A673 (cell line): Measurements from ENCODE around the gene SLC22A4.

ENCODE experiments used
- CTCF ChIP-seq: fragments of 300-800, 200-600 bp; sonication (generic); conservative IDR thresholded peaks from 2 replicates; pipeline ENCODE4 v1.5.1; 2017; ENCODE audit warnings: low read depth, mild to moderate bottlenecking, antibody characterized with exemption, low read length, moderate library complexity, mixed read lengths
- EZH2 ChIP-seq: fragments of 200-600 bp; sonication (generic); IDR thresholded peaks from 2 replicates; pipeline ENCODE4 v1.6.1; 2017; ENCODE audit warnings: borderline replicate concordance, low read depth, mild to moderate bottlenecking, mixed read lengths, antibody characterized with exemption, low read length; ENCODE audit not compliant: poor library complexity, severe bottlenecking

DNA sequence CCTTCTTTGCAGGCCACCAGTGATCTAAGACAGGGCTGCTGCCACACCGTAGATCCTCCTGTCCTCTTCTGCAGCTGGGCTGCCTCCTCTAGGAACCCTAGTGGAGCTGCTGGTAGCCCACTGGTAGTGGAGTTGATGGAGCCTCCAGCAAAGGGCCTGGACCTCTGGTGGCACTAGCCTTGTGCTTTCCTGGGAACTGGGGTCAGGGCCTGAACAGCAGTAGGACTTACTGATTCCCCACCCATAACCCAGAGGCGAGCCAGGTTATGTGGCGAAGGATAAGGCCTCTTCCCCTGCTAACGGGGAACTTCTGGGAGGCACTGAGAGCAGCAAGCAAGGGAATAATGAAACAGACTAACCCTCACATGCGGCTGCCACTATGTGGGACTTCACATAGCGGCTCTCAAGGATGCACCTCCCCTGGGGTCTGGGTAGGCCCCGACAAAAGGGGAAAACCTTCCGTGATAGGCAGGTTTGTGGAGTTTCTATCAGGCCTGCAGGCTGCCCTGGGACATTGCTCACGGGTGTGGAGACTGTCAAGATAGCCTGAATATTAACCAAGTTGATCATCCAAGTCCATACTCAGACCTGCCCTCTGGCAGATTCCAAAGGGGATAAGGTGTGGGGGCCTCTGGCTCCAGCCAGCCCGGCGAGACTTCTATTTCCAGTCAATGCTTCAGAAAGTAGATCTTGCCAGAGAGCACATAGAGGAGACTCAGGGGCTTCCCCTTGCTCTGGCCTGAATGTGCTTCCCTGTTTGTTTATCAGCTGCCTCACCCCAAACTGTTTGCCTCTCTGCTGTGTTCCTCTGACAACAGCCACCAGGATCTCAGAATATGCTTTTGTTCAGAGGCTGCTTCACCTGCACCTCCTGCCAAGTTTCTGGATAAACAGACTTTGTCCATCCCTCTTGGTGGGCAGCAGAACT, 7.4 kb downstream of the SLC22A4 start:
- TF ChIP-seq EZH2 = no peak
- no peak for TF ChIP-seq CTCF
